GM18526 (cell line): ENCODE results near the gene CNST.

Source experiments
- POLR2A ChIP-seq: IDR thresholded peaks from 3 replicates; pipeline ENCODE4 v1.6.1; 2011; ENCODE audit not compliant: insufficient read length; ENCODE audit errors: extremely low read depth

The CNST gene

DNA sequence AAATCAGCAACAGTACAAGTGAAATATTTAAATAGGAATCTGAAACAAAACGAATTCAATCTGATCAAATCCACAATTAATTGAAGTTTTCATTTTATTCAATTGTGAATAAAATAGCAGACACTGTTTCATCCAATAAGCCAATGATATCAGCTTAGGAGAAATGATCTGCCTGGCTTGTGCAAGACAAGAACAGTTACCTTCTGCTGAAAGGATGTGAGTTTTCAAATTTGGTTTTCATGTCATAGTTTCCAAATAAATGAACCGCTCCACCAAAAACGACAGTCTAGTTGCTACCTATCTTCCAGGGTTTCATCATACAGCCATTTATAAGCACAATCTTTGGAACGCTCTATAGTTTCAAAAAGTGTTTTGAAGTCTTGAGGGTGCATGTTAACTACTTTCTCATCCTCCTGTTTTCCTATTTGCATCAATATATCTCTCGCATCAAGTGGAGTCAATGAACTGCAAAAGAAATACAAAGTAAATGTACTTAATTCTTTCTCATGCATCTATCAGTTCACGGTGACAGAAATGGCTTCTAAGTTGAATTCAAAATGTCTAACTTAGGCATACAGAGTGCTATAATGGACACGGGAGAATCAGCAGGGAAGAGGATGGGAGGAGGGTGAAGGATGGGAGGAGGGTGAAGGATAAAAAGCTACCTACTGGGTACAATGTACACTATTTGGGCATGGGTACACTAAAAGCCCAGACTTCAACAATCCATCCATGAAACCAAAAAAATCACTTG, 25.3 kb upstream of the CNST start:
- TF ChIP-seq POLR2A = no peak

DNA sequence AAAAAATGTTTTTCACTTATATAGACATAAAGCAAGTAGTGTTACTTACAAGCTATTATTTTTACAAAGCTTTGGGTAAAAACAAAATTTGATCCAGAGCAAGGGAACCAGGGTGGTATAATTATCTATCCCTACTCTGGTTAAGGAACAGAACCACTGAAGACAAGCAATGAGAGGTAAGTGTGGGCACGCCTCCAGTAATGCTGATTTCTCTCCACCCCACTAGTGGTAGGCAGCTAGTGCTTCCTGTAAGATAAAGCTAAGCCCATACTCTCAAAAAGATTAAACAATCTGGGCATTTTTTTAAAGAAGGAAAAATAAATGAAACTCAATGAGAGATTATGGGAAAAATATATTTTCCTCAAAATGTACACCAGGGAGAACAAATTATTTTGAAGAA, 22.3 kb upstream of the CNST start:
- no peak for TF ChIP-seq POLR2A

DNA sequence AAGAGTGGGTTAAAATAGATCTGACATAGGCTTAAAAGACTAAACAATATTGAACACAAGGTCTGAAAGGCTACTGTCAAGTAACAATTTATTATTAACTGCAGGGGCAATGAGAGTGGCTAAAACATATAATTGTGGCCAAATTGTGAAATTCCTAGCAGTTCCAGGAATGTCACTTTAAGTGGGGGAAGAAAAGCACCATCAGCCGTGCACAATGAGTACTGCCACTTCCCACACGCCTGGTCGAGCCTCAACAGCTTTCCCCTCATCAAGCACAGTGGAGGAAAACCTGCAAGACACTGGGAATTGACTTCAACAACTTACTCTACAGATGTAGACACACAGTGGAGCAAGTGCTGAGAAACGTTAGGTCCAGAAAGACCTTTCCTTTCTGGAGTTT, 16.6 kb upstream of the CNST start:
- no peak for TF ChIP-seq POLR2A

DNA sequence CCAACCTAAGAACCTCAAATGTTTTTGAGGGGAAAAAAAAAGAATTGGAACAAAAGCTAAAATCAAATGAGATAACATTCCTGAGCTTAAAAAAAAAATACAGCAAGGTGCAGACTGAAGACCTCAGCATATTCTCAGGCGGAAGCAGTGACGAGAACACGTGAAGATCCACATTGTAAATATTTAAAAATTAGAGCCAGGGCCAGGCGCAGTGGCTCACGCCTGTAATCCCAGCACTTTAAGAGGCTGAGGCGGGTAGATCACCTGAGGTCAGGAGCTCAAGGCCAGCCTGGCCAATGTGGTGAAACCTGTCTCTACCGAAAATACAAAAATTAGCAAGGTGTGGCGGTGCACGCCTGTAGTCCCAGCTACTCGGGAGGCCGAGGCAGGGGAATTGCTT, 15.9 kb upstream of the CNST start:
- no peak for TF ChIP-seq POLR2A

DNA sequence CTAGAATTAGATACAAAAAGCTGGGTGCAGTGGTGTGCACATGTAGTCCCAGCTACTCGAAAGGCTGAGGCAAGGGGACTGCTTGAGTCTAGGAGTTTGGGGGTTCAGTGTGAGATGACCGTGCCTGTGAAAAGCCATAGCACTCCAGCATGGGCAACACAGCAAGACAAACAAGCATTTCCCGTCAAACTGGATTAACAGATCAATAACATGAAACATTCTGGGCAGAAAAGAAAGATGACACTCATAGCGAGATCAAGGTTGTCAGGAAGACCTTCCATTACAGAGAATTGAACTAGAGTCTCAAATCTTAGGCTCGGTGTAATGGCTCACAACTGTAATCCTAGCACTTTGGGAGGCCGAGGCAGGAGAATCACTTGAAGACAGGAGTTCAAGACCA, 14.1 kb upstream of the CNST start:
- TF ChIP-seq POLR2A = no peak

DNA sequence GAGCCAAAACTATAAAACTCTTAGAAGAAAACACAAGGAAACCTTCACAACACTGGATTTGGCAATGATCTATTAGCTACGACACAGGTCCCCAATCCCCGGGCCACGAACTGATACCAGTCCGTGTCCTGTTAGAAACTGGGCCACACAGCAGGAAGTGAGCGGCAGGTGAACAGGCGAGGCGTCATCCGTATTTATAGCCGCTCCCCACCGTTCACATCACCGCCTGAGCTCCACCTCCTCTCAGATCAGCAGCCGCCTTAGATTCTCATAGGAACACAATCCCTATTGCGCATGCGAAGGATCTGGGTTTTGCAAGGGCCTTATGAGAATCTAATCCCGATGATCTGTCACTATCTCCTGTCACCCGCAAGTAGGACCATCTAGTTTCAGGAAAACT, 12.1 kb upstream of the CNST start:
- TF ChIP-seq POLR2A = no peak

DNA sequence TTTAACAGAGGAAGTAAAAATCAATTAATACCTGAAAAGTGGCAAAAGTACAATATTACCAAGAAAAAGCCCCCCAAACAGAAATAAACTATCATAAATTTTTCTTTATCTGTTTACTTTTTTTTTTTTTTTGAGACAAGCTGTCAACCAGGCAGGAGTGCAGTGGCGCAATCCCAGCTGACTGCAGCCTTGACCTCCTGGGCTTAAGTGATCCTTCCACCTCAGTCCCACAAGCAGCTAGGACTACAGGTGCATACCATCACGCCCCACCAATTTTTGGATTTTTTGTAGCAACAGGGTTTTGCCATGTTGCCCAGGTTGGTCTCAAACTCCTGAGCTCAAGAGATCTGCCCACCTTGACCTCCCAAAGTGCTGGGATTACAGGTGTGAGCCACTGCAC, 8.2 kb upstream of the CNST start:
- TF ChIP-seq POLR2A = no peak

DNA sequence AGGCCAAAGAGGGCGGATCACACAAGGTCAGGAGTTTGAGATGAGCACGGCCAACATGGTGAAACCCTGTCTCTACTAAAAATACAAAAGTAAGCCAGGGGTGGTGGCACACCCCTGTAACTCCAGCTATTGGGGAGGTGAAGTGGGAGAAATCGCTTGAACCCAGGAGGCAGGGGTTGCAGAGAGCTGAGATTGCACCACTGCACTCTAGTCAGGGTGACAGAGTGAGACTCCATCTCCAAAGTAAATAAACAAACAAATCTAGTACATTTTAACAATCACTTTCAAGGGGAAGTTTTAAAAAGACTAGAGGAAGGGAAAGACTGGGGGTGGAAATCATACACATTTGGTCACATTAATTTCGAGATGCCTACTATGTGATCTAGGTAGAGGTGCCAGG, 6.9 kb upstream of the CNST start:
- no peak for TF ChIP-seq POLR2A

DNA sequence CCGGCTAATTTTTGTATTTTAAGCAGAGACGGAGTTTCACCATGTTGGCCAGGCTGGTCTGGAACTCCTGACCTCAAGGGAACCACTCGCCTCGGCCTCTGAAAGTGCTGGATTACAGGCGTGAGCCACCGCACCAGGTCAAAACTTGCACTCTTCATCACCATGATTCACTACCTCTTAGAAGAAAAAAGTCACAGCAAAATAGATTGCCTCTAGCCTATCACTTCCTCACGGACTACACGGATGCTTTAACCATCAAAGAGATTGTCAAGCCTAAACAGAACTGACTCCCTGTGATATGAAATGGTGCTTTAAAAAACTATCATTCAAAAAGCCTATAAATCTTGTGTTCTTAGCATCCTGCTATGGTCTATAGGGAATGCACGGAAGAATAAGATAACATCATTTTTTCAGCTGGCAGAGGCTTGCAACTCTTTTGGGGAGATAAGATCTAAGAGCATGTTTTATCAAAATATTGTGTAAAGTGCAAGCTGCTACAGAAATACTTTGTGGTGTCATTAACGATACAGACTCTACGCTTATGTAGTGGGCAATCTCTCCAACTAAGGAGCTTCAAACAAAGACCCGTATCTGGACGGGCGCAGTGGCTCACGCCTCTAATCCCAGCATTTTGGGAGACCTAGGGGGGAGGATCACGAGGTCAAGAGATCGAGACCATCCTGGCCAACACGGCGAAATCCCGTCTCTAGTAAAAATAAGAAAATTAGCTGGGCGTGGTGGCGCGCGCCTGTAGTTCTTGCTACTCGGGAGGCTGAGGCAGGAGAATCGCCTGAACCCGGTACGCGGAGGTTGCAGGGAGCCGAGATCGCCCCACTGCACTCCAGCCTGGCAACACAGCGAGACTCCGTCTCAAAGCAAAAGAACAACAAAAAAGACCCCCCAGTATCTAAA, 1.2 kb upstream of the CNST start:
- no peak for TF ChIP-seq POLR2A

DNA sequence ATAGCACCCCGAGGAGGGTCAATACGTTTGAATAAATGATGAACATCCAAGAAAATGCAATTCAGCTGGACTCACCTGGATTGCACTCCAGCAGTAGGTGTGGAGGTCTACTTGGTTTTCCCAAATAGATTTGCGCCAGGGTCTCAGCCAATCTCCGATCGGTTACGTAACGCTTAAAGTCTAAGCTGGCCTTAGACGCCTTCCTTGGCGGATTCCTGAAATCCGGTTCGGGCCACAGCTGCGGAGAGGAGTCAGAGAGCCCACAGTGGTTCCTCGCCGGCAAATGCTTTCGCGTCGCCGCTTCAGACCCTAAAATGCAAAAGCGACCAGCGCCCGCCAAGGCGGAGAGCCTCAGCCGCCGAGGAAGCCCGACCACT, 517 bp upstream of the CNST start:
- TF ChIP-seq POLR2A = no peak

DNA sequence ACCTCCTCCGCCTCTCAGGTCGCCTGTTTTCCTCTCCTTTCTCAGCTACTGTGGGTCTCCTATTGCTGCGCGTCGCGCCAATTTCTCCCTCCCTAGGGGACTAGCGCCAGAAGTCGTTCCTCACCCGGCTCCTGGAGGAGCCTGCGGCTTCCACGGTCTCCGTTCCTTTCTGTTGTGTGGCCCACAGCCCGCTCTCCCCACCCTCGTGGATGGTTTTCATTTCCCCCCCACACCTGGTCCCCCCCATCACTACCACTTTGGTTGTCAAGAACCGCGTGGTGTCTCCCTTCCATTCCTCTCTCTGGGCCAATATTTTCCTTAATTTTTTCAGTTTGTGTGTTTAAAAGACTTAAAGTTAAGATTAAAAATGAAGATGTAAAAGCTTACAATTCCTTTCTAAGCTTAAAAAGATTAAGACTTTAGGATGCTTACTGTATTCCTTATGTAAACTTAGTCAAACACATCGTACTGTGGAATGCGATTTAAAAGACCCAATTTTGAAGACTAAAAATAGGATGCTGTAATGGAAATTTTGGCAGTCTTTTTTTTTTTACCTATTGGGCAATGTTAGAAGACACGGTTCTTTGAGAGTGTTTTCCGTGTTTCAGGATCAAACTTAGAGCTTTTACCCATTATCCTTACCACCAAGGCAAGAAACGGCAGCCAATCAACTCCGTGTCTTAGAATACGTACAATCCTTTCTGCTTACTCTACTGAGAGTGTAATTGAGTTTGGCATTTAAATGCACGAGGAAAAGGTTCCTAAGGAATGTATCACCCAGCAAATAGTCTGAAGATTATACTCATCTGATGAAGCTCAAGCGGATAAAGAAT, 773 bp downstream of the CNST start:
- TF ChIP-seq POLR2A = no peak

DNA sequence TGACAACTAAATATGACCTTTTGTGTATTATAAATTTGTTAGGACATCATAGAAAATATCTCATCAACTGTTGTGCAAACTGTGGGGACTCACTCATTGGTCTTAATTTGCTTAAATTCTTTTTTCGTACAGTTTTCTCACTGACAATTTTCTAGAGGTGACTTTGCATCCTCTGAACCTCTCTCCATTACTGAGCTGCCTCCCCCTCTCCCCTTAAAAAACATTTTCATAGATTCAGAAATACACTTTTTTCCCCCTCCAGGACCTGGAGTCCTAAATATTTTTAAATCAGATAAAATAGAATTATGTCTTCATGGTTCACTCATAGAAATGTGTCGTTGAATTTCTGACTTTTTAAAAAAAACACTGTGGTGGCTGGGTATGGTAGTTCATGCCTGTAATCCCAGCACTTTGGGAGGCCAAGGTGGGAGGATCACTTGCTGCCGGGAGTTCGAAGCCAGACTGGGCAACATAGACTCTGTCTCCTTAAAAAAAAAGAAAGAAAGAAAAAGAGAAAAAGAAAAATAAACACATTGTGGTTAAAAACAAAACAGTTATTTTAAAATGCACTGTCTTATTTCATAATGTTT, 1.5 kb downstream of the CNST start:
- no peak for TF ChIP-seq POLR2A

DNA sequence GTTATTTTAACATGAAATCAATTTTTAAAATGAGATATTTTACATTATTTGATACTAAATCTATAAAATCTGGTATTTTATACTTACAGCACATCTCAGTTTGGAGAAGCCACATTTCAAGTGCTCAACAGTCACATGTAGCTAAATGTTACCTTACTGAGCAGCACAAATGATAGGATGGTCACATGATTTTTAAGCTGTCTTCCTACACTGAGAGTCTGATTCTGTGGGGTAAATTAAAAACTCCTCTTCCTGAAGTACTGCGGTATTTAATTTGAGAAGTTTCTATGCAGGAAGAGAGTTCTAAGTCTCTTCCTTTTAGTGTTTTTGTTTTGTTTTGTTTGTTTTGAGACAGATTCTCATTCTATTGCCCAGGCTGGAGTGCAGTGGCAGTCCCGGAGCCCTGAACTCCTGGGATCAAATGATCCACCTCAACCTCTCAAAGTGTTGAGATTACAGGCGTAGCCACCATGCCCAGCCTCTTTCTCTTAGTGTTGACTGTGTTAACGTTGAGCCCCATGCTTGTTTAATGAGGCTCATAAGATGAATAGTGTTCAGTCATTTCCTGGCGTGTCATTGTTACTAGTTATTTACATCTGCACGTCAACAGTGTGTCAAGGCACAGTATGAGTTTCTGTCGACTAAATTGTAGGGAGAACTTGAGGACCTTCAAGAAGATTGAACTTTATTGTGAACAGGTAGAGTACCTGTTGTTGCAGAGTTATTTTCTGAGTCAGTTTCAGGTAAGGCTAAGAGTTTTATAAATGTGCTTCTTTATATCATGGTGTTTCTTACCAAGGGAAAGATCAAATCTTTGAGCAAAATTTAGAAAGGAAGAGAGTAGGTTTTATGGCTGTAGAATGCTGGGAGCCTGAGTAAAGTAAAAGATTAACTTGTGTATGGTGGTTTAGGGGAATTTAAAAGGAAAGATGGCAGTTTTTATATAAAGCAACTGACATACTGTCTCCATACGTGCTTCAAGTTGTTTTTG, 3.3 kb downstream of the CNST start:
- no peak for TF ChIP-seq POLR2A

DNA sequence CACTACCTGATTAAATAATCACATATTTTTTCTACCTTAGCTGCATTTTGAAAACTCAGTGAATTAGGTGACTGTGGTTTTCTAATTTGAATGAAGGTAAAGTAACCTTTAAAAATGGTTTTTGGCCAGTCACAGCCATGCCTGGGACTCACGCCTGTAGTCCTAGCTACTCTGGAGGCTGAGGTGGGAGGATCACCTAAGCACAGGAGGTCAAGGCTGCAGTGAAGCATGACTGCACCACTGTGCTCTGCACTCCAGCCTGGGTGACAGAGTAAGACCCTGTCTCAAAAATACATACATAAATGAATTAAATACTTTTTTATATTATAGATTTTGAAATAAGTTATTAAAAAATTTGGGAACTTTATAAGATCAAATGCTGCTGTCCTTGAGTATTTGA, 5.7 kb downstream of the CNST start:
- TF ChIP-seq POLR2A = no peak
